ENCODE results near the gene WWOX. TPM values are rescaled to one million over a fixed set of nuclear protein-coding genes. Genes with fewer than 3 reads are reported as not detected.

The WWOX gene
- total and polyA plus RNA-seq, 3 donors from 2014 or later, result 20.6 to 76.7 (median 64.1) TPM

GRCh38 chr16:78519896-78520295 is 420.4 kb downstream of the WWOX start:
- intact Hi-C loops (cut with DNase I; ENCODE audit: low total_unique reads), result no loop called here
- no peak overlapping the region for H3K4me3 ChIP-seq

GRCh38 chr16:78520470-78520869 is 421.0 kb downstream of the WWOX start:
- Histone ChIP-seq H3K4me3 (no peak overlapping the region), H3K27ac (no peak overlapping the region), H3K4me1 (no peaks in the 10 kb centered on the region), H3K36me3 (ENCODE audit: low read depth, missing control alignments) (no peaks in the 10 kb centered on the region), H3K9me3 (no peaks in the 10 kb centered on the region), H3K27me3 (no peaks in the 10 kb centered on the region)
- WGBS, 2 donors, result 90 to 91% methylated on average over 5 of the region's 5 CpGs
- TF ChIP-seq CTCF (IDR thresholded peaks at IDR 0.05) (no peak), POLR2A (IDR thresholded peaks at IDR 0.05) (no peak)
- no peak for DNase-seq
- intact Hi-C loops (cut with DNase I; ENCODE audit: low total_unique reads), result no loop called here

More at GRCh38 chr16:78519896-78520295, 420.4 kb downstream of the WWOX start:
- DNase-seq, result no peak
- Histone ChIP-seq H3K36me3 (ENCODE audit: low read depth, missing control alignments) (no peaks in the 10 kb centered on the region), H3K4me1 (no peaks in the 10 kb centered on the region), H3K27ac (no peak overlapping the region), H3K9me3 (no peaks in the 10 kb centered on the region), H3K27me3 (no peaks in the 10 kb centered on the region)
- TF ChIP-seq CTCF (IDR thresholded peaks at IDR 0.05) (no peak), POLR2A (IDR thresholded peaks at IDR 0.05) (no peak)
- WGBS, 2 donors, result 93 to 97% methylated on average over 8 of the region's 8 CpGs

- WGBS, 2 donors, result 85% methylated on average over 5 of the region's 5 CpGs
- H3K27me3 ChIP-seq, result no peaks in the 10 kb centered on the region
- no peaks in the 10 kb centered on the region for H3K36me3 ChIP-seq (ENCODE audit: low read depth, missing control alignments)
- intact Hi-C loops (cut with DNase I; ENCODE audit: low total_unique reads), result no loop called here
- no peak for DNase-seq
- no peaks in the 10 kb centered on the region for H3K9me3 ChIP-seq
- no peaks in the 10 kb centered on the region for H3K4me1 ChIP-seq
- H3K4me3 ChIP-seq, result no peak overlapping the region
- H3K27ac ChIP-seq, result no peak overlapping the region
- no peak for TF ChIP-seq CTCF (IDR thresholded peaks at IDR 0.05)
- no peak for TF ChIP-seq POLR2A (IDR thresholded peaks at IDR 0.05)
Measured at GRCh38 chr16:78522327-78522726, 422.9 kb downstream of the WWOX start.

- H3K4me3 ChIP-seq, result no peak overlapping the region
- H3K27ac ChIP-seq, result no peak overlapping the region
- H3K27me3 ChIP-seq, result no peaks in the 10 kb centered on the region
- intact Hi-C loops (cut with DNase I; ENCODE audit: low total_unique reads), result no loop called here
- TF ChIP-seq CTCF (IDR thresholded peaks at IDR 0.05), result no peak
- H3K9me3 ChIP-seq, result no peaks in the 10 kb centered on the region
- no peaks in the 10 kb centered on the region for H3K4me1 ChIP-seq
- H3K36me3 ChIP-seq (ENCODE audit: low read depth, missing control alignments), result no peaks in the 10 kb centered on the region
- DNase-seq, result no peak
- 56 to 66% methylated on average over 9 of the region's 9 CpGs for WGBS, 2 donors
Measured at GRCh38 chr16:78523212-78523985, 423.9 kb downstream of the WWOX start.

- Histone ChIP-seq H3K4me1 (no peaks in the 10 kb centered on the region), H3K27me3 (no peaks in the 10 kb centered on the region), H3K4me3 (no peak overlapping the region), H3K36me3 (ENCODE audit: low read depth, missing control alignments) (no peaks in the 10 kb centered on the region), H3K9me3 (no peaks in the 10 kb centered on the region), H3K27ac (no peak overlapping the region)
- DNase-seq, result no peak
- intact Hi-C loops (cut with DNase I; ENCODE audit: low total_unique reads), result no loop called here
- WGBS, 2 donors, result 88 to 89% methylated on average over 4 of the region's 4 CpGs
- no peak for TF ChIP-seq CTCF (IDR thresholded peaks at IDR 0.05)
- no peak for TF ChIP-seq POLR2A (IDR thresholded peaks at IDR 0.05)
Measured at GRCh38 chr16:78524066-78524595, 424.7 kb downstream of the WWOX start.
